Measurements from ENCODE around the gene EDIL3.

- TF ChIP-seq CTCF (conservative IDR thresholded peaks at IDR 0.05) (no peak), EZH2 (IDR thresholded peaks at IDR 0.05; ENCODE audit: low read depth) (no peak)
Measured at GRCh38 chr5:84251503-84251902, 133.2 kb downstream of the EDIL3 start.
